Measurements from ENCODE around the gene AFF2.

The AFF2 gene

GRCh38 chrX:148500423-148501385, at the start of gene AFF2:
Gene AFF2 (plus strand): TSS chrX:148500617. CDS start chrX:148501098, 481 bp downstream.
- no peak within 1 kb of the TSS for H3K27ac ChIP-seq (ENCODE audit: low read depth, low read length)
- peaks cover 33 to 48% of the 10 kb centered on the region in 2 donors for H3K27me3 ChIP-seq (ENCODE audit: control insufficient read depth in 1 of 2, insufficient read depth in 2 of 2, low read length in 2 of 2)
- no peaks in the 10 kb centered on the region for H3K36me3 ChIP-seq (ENCODE audit: insufficient read depth, low read length)
- no peak within 1 kb of the TSS for H3K9ac ChIP-seq (ENCODE audit: low read length)
- H3K4me3 ChIP-seq (ENCODE audit: low read depth in 1 of 2, low read length in 2 of 2) = peak within 1 kb of the TSS in 1 of 2 donors; percentile 7
- H3K4me1 ChIP-seq (ENCODE audit: insufficient read depth, low read length) = no peaks in the 10 kb centered on the region
- H3K9me3 ChIP-seq (ENCODE audit: low read length) = no peaks in the 10 kb centered on the region

DNA sequence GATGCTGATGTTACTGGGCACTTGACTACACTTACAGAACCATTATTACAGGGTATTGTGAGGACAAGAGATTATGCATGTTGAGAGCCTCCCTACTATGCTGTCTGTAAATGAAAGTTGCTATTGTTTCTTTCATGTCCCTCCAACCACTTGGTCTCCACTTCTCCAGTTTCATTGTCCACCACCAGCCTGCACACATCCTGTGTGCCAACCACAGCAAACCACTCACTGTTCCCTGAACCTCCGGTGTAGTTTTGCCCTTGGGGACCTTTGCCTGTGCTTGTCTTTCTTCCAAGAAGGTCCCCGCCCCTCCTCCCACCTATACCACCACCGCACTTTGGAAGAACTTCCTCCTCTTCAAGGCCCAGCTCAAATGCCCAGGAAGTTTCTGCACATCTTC, 43.1 kb upstream of the AFF2 start:
- no peak overlapping the region for H3K27ac ChIP-seq (ENCODE audit: low read depth, low read length)
- no peaks in the 10 kb centered on the region for H3K9me3 ChIP-seq (ENCODE audit: low read length)
- no peak overlapping the region for H3K9ac ChIP-seq (ENCODE audit: low read length)
- no peak overlapping the region for H3K4me3 ChIP-seq (ENCODE audit: low read depth in 1 of 2, low read length in 2 of 2)
- H3K36me3 ChIP-seq (ENCODE audit: insufficient read depth, low read length) = no peaks in the 10 kb centered on the region
- H3K4me1 ChIP-seq (ENCODE audit: insufficient read depth, low read length) = no peaks in the 10 kb centered on the region
- no peaks in the 10 kb centered on the region for H3K27me3 ChIP-seq (ENCODE audit: control insufficient read depth in 1 of 2, insufficient read depth in 2 of 2, low read length in 2 of 2)

DNA sequence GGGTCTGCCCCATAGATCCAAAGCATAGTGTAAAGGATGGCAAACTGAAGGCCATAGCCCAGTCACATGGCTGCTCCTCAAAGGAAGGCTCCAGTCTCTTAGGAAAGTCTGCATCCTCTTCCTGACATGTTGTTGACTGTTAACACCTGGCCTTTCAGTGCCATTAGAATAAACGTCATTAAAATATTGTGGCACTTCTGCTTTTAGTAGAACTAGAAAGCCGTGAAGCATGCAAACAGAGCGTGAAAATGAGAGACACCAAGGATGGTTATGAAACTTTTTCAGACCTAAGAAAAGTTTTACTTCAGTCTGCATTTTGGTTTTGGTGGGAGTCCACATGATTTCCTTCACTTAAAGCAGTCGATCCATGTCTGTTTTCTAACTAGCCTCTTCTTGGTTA, 41.1 kb upstream of the AFF2 start:
- Histone ChIP-seq H3K27me3 (ENCODE audit: control insufficient read depth in 1 of 2, insufficient read depth in 2 of 2, low read length in 2 of 2) (no peaks in the 10 kb centered on the region), H3K27ac (ENCODE audit: low read depth, low read length) (no peak overlapping the region), H3K9ac (ENCODE audit: low read length) (no peak overlapping the region), H3K4me1 (ENCODE audit: insufficient read depth, low read length) (no peaks in the 10 kb centered on the region), H3K4me3 (ENCODE audit: low read depth in 1 of 2, low read length in 2 of 2) (no peak overlapping the region), H3K9me3 (ENCODE audit: low read length) (no peaks in the 10 kb centered on the region), H3K36me3 (ENCODE audit: insufficient read depth, low read length) (no peaks in the 10 kb centered on the region)

GRCh38 chrX:148466292-148466691, 34.1 kb upstream of the AFF2 start:
- H3K36me3 ChIP-seq (ENCODE audit: insufficient read depth, low read length) = no peaks in the 10 kb centered on the region
- no peak overlapping the region for H3K9ac ChIP-seq (ENCODE audit: low read length)
- H3K27ac ChIP-seq (ENCODE audit: low read depth, low read length) = no peak overlapping the region
- H3K27me3 ChIP-seq (ENCODE audit: control insufficient read depth in 1 of 2, insufficient read depth in 2 of 2, low read length in 2 of 2) = no peaks in the 10 kb centered on the region
- no peaks in the 10 kb centered on the region for H3K4me1 ChIP-seq (ENCODE audit: insufficient read depth, low read length)
- H3K9me3 ChIP-seq (ENCODE audit: low read length) = no peaks in the 10 kb centered on the region
- no peak overlapping the region for H3K4me3 ChIP-seq (ENCODE audit: low read depth in 1 of 2, low read length in 2 of 2)

DNA sequence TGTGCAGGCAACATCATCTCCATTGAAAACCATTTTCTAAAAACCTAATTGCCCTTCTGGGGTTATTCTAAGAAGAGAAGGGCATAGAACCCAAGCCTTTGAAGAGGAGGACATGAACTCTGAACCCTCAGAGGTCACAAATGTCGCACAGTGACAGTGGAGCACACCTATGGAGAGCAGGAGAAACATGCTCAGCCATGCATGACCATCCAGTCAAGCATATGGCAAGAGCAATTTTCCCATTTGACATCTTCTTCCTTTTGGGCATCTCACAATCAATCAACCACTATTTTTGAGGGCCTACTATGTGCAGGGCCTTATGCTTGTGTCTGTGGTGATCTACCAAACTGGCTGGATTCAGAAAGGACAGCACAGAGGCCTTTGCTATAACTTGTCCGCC, 30.1 kb upstream of the AFF2 start:
- Histone ChIP-seq H3K4me3 (ENCODE audit: low read depth in 1 of 2, low read length in 2 of 2) (no peak overlapping the region), H3K36me3 (ENCODE audit: insufficient read depth, low read length) (no peaks in the 10 kb centered on the region), H3K27ac (ENCODE audit: low read depth, low read length) (no peak overlapping the region), H3K9me3 (ENCODE audit: low read length) (no peaks in the 10 kb centered on the region), H3K9ac (ENCODE audit: low read length) (no peak overlapping the region), H3K4me1 (ENCODE audit: insufficient read depth, low read length) (no peaks in the 10 kb centered on the region), H3K27me3 (ENCODE audit: control insufficient read depth in 1 of 2, insufficient read depth in 2 of 2, low read length in 2 of 2) (no peaks in the 10 kb centered on the region)

DNA sequence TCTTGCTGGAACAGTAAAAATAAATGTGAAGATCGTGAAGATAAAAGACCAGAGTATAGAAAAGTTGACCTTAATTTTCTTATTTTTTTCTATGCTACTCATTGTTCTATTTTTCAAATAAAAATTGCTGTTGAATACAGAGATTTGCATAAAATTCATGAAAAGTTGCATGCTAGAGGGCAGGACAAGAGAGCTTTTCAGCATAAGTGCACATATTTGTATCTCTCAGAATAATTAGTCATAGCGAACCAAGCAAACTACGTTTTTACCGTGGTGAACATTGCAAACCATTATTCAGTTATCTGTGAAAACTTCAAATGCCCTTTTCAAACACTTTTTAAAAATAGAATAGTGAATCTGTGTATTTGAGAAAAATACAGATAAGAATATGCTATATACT, 26.4 kb upstream of the AFF2 start:
- Histone ChIP-seq H3K27me3 (ENCODE audit: control insufficient read depth in 1 of 2, insufficient read depth in 2 of 2, low read length in 2 of 2) (no peaks in the 10 kb centered on the region), H3K4me1 (ENCODE audit: insufficient read depth, low read length) (no peaks in the 10 kb centered on the region), H3K27ac (ENCODE audit: low read depth, low read length) (no peak overlapping the region)

DNA sequence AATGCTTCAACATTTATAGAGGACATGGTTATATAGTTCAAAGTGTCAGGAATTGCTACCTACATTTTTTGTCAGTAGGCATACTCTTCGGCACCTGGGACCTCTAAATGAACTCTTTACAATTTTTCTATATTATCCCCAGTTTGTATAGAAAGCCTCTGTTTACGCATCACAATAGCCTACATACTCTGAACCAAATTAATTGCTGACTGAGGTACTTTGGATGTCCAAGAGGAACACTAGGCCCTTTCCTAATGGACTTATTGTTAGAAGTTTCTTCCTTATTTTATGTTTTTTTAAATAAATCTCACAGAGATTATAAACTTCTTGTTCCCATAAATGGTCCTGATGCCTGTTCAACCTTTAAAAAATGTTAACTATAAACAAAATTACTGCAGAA, 8.4 kb upstream of the AFF2 start:
- no peaks in the 10 kb centered on the region for H3K36me3 ChIP-seq (ENCODE audit: insufficient read depth, low read length)
- no peaks in the 10 kb centered on the region for H3K4me1 ChIP-seq (ENCODE audit: insufficient read depth, low read length)
- H3K9me3 ChIP-seq (ENCODE audit: low read length) = no peaks in the 10 kb centered on the region
- H3K4me3 ChIP-seq (ENCODE audit: low read depth in 1 of 2, low read length in 2 of 2) = no peak overlapping the region
- H3K27me3 ChIP-seq (ENCODE audit: control insufficient read depth in 1 of 2, insufficient read depth in 2 of 2, low read length in 2 of 2) = no peaks in the 10 kb centered on the region
- no peak overlapping the region for H3K27ac ChIP-seq (ENCODE audit: low read depth, low read length)
- H3K9ac ChIP-seq (ENCODE audit: low read length) = no peak overlapping the region

More for the DNA sequence above, 26.4 kb upstream of the AFF2 start:
- Histone ChIP-seq H3K9me3 (ENCODE audit: low read length) (no peaks in the 10 kb centered on the region), H3K9ac (ENCODE audit: low read length) (no peak overlapping the region), H3K36me3 (ENCODE audit: insufficient read depth, low read length) (no peaks in the 10 kb centered on the region), H3K4me3 (ENCODE audit: low read depth in 1 of 2, low read length in 2 of 2) (no peak overlapping the region)

GRCh38 chrX:148495176-148495575, 5.2 kb upstream of the AFF2 start:
- Histone ChIP-seq H3K36me3 (ENCODE audit: insufficient read depth, low read length) (no peaks in the 10 kb centered on the region), H3K4me3 (ENCODE audit: low read depth in 1 of 2, low read length in 2 of 2) (no peak overlapping the region), H3K9ac (ENCODE audit: low read length) (no peak overlapping the region), H3K4me1 (ENCODE audit: insufficient read depth, low read length) (no peaks in the 10 kb centered on the region), H3K9me3 (ENCODE audit: low read length) (no peaks in the 10 kb centered on the region), H3K27me3 (ENCODE audit: control insufficient read depth in 1 of 2, insufficient read depth in 2 of 2, low read length in 2 of 2) (peaks cover 0 to 11% of the 10 kb centered on the region in 2 donors), H3K27ac (ENCODE audit: low read depth, low read length) (no peak overlapping the region)

GRCh38 chrX:148498067-148498466, 2.4 kb upstream of the AFF2 start:
- no peaks in the 10 kb centered on the region for H3K36me3 ChIP-seq (ENCODE audit: insufficient read depth, low read length)
- peaks cover 19 to 32% of the 10 kb centered on the region in 2 donors for H3K27me3 ChIP-seq (ENCODE audit: control insufficient read depth in 1 of 2, insufficient read depth in 2 of 2, low read length in 2 of 2)
- H3K9me3 ChIP-seq (ENCODE audit: low read length) = no peaks in the 10 kb centered on the region
- H3K4me1 ChIP-seq (ENCODE audit: insufficient read depth, low read length) = no peaks in the 10 kb centered on the region
- no peak overlapping the region for H3K27ac ChIP-seq (ENCODE audit: low read depth, low read length)
- no peak overlapping the region for H3K9ac ChIP-seq (ENCODE audit: low read length)
- H3K4me3 ChIP-seq (ENCODE audit: low read depth in 1 of 2, low read length in 2 of 2) = no peak overlapping the region

- Histone ChIP-seq H3K4me1 (ENCODE audit: insufficient read depth, low read length) (no peaks in the 10 kb centered on the region), H3K36me3 (ENCODE audit: insufficient read depth, low read length) (no peaks in the 10 kb centered on the region), H3K27ac (ENCODE audit: low read depth, low read length) (no peak overlapping the region), H3K27me3 (ENCODE audit: control insufficient read depth in 1 of 2, insufficient read depth in 2 of 2, low read length in 2 of 2) (peaks cover 33 to 47% of the 10 kb centered on the region in 2 donors), H3K9ac (ENCODE audit: low read length) (no peak overlapping the region), H3K4me3 (ENCODE audit: low read depth in 1 of 2, low read length in 2 of 2) (no peak overlapping the region), H3K9me3 (ENCODE audit: low read length) (no peaks in the 10 kb centered on the region)
These were observed 587 bp upstream of the AFF2 start for GRCh38 chrX:148499638-148500422.

- Histone ChIP-seq H3K27me3 (ENCODE audit: control insufficient read depth in 1 of 2, insufficient read depth in 2 of 2, low read length in 2 of 2) (peaks cover 33 to 48% of the 10 kb centered on the region in 2 donors), H3K36me3 (ENCODE audit: insufficient read depth, low read length) (no peaks in the 10 kb centered on the region), H3K27ac (ENCODE audit: low read depth, low read length) (no peak overlapping the region), H3K9ac (ENCODE audit: low read length) (no peak overlapping the region), H3K4me1 (ENCODE audit: insufficient read depth, low read length) (no peaks in the 10 kb centered on the region), H3K4me3 (ENCODE audit: low read depth in 1 of 2, low read length in 2 of 2) (no peak overlapping the region), H3K9me3 (ENCODE audit: low read length) (no peaks in the 10 kb centered on the region)
These were observed 1.1 kb downstream of the AFF2 start for GRCh38 chrX:148501386-148502066.
